Measurements from ENCODE around the gene LYG2. TPM values are rescaled to one million over a fixed set of nuclear protein-coding genes. Genes with fewer than 3 reads are reported as not detected.
"Not testable (repeated sequence)": the region's sequence is repeated elsewhere in the genome, so short reads cannot be mapped to it uniquely, and the experiment has no call there.

Gene LYG2
- polyA plus RNA-seq, 3 donors, result 0.46 to 0.98 (median 0.56) TPM

DNA sequence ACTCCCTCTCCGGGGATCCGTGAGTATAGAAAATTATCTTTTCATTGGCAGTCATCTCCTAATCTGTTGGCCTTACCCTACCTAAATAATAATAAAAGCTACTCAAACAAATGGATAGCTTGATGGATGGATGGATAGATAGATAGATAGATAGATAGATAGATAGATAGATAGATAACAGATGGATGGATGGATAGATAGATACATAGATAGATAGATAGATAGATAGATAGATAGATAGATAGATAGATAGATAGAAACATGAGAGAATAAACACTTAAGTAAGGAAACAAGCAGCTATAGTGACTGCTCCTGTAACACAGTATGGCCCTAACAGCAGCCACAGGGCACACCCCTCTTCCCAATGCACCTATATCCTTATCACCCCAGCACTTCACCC is 39.4 kb downstream of the LYG2 start:
- no peak for DNase-seq (ENCODE audit: extremely low read depth in 1 of 11, low read depth in 9 of 11, low spot score in 4 of 11)

DNA sequence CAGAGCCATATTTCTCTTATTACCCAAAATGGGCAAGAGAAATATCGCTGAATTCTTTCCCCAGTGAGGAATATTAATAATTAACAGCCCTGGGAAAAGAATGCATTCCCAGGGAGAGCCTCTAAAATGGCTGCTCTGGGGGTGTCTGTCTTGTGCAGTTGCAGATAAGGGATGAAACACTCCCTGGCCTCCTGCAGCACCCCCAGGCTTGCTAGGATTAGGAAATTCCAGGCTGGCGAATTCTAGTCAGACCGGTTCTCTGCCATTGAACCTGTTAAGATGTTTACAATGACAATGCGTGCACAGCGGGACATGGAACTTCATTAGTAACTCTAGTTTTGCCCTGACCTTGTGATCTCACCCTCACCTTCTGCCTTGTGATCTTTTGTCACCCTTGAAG is 50.0 kb downstream of the LYG2 start:
- no peak for DNase-seq (ENCODE audit: extremely low read depth in 1 of 11, low read depth in 9 of 11, low spot score in 4 of 11)

DNA sequence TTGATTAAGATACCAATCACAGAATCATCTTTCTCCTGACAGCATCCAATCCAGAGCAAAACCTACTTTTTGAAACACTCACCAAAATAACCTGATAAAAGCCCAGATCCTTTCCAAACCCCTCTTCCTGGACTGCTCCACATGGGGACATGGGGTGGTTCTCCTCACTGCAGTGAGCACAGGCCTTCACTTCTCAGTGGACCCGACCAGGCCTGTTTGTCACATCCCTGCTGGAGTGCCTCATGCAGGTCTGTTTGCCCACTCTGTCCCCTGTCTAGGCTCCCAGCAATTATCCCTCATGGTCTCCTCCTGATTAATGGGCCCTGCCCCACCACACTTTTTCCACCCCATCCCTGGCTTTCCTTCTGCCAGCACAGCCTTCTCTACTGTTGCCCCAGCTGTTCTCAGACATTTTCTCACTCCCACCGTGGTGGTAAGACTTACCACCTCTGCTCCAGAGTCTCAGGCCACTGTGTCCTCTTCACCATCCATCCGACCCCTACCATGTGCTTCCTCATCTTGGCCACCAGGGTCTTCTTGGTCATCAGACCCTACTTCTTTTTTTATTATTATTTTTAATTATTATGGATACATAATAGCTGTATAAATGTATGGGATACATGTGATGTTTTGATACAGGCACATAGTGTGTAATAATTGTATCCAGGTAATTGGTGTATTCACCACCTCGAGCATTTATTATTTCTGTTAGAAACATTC is 53.3 kb downstream of the LYG2 start:
- no peak for DNase-seq (ENCODE audit: extremely low read depth in 1 of 11, low read depth in 9 of 11, low spot score in 4 of 11)

DNA sequence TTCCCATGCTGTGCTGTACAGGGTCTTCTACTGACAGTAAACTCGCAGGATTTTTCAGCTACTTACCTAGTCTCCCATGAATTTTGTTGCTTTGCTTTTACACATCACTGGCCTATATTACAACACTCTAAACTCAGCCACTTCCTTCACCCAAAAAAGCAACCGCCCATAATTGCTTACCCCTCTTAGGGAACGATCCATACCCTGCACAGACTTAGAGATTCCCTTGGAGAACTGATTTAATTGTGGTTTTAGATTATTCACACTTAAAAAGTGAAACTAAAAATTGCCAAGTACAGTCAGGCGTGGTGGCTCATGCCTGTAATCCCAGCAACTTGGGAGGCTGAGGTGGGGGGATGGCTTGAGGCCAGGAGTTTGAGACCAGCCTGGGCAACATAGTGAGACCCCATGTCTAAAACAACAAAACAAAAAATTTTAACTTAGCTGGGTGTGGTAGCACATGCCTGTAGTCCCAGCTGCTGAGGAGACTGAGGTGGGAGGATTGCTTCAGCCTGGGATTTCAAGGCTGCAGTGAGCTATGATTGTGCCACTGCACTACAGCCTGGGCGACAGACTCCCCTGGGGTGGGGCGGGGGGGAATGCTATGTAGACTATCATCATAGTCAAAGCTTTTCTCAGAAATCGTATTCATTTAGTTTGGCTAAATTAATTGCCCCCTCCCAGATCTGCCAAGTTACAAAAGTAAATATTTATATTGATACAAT is 55.2 kb downstream of the LYG2 start:
- DNase-seq (ENCODE audit: extremely low read depth in 1 of 11, low read depth in 9 of 11, low spot score in 4 of 11), result no peak

DNA sequence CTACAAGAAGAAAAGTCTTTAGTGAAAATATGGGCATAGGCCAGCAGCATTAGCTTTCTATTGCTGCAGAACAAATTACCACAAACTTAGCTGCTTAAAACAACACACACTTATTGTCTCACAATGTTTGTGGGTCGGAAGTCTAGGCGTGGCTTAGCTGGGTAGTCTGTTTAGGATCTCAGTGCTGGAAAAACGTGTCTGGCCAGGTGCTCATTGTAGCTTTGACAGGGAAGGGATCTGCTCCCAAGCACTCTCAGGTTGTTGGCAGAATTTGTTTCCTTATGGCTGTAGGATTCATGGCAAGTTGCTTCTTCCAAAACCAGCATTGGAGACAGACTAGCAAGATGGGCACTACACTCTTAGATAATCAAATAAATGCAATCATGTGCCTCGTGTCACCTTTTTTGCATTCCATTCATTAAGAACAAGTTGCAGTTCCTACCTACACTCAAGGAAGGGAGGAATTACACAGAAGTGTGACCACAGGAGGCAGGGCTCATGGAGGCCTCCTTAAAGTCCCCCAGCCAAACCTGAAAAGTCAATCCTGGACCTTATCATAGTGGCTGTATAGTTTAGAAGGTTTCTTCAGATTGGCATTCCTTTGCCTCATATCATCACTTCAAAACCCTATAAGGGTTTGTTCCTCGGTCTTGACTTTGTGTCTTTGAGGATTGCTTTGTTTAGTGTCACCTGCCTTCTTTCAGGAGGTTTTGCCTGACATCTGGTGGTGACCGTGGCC is 57.2 kb downstream of the LYG2 start:
- no peak for DNase-seq (ENCODE audit: extremely low read depth in 1 of 11, low read depth in 9 of 11, low spot score in 4 of 11)

DNA sequence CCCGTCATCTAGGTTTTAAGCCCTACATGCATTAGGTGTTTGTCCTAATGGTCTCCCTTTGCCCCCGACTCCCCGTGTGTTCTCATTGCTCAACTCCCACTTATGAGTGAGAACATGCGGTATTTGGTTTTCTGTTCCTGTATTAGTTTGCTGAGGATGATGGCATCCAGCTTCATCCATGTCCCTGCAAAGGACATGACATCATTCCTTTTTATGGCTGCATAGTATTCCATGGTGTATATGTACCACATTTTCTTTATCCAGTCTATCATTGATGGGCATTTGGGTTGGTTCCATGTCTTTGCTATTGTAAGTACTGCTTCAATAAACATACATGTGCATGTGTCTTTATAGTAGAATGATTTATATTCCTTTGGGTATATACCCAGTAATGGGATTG is 63.1 kb downstream of the LYG2 start:
- not testable (repeated sequence) for DNase-seq (ENCODE audit: extremely low read depth in 1 of 11, low read depth in 9 of 11, low spot score in 4 of 11)

Other genes starting within 250 kb of the LYG2 start
- gene C2orf15, start 114.0 kb downstream of the LYG2 start, polyA plus RNA-seq (ENCODE audit: insufficient read length in 3 of 3), result 10 to 100 TPM in 2 of 3 donors, 1 to 10 TPM in 1; 9.9 to 13.7 (median 12.3) TPM
- 10 to 100 TPM; 14.4 to 20.4 (median 14.7) TPM for gene TSGA10, start 100.7 kb downstream of the LYG2 start, polyA plus RNA-seq (ENCODE audit: insufficient read length in 3 of 3)
- gene LIPT1, start 100.7 kb downstream of the LYG2 start, polyA plus RNA-seq (ENCODE audit: insufficient read length in 3 of 3), result 10 to 100 TPM; 14.6 to 18.1 (median 17.5) TPM
- gene MITD1, start 74.6 kb downstream of the LYG2 start, polyA plus RNA-seq (ENCODE audit: insufficient read length in 3 of 3), result 10 to 100 TPM; 37.3 to 56.2 (median 55.2) TPM
- gene MRPL30, start 74.5 kb downstream of the LYG2 start, polyA plus RNA-seq (ENCODE audit: insufficient read length in 3 of 3), result 10 to 100 TPM; 46.5 to 53.0 (median 50.4) TPM
- gene LYG1, start 45.5 kb upstream of the LYG2 start, polyA plus RNA-seq (ENCODE audit: insufficient read length in 3 of 3), result 1 to 10 TPM; 3.0 to 6.2 (median 3.6) TPM
- 10 to 100 TPM; 39.0 to 47.6 (median 41.6) TPM for gene TXNDC9, start 80.7 kb upstream of the LYG2 start, polyA plus RNA-seq (ENCODE audit: insufficient read length in 3 of 3)
- gene EIF5B, start 81.7 kb upstream of the LYG2 start, polyA plus RNA-seq (ENCODE audit: insufficient read length in 3 of 3), result 10 to 100 TPM; 66.0 to 78.0 (median 72.0) TPM
- 10 to 100 TPM; 48.3 to 73.7 (median 60.3) TPM for gene REV1, start 234.4 kb upstream of the LYG2 start, polyA plus RNA-seq (ENCODE audit: insufficient read length in 3 of 3)

Data from renal cortex interstitium (tissue), 11 donors.